Stimulated activated CD4-positive, alpha-beta T cell treated with anti-CD3 and anti-CD28 coated beads, Interleukin-15, amount 100 ng/mL, for 24 hours (primary cell): ENCODE results near the gene WT1.
"Not testable (repeated sequence)": the region's sequence is repeated elsewhere in the genome, so short reads cannot be mapped to it uniquely, and the experiment has no call there.

Experiments
- DNase-seq: peaks from one replicate; pipeline ENCODE4 v3.0.0-alpha.2; 2020

WT1 gene

GRCh38 chr11:32435511-32435941 is at the start of gene WT1:
Gene WT1, minus strand, starts transcription at chr11:32435539.
- DNase-seq = no peak

- no peak for DNase-seq
Observed at GRCh38 chr11:32479291-32479690, 44.0 kb upstream of the WT1 start.

GRCh38 chr11:32478277-32478731 is 43.0 kb upstream of the WT1 start:
- no peak for DNase-seq

- DNase-seq = no peak
Observed at GRCh38 chr11:32473282-32473909, 38.1 kb upstream of the WT1 start.

- DNase-seq = no peak
Observed at GRCh38 chr11:32472226-32472625, 36.9 kb upstream of the WT1 start.

GRCh38 chr11:32471544-32471943 is 36.2 kb upstream of the WT1 start:
- not testable (repeated sequence) for DNase-seq

- no peak for DNase-seq
Observed at GRCh38 chr11:32469791-32470190, 34.5 kb upstream of the WT1 start.

GRCh38 chr11:32466279-32466915 is 31.1 kb upstream of the WT1 start:
- DNase-seq = no peak

- no peak for DNase-seq
Observed at GRCh38 chr11:32464078-32464477, 28.7 kb upstream of the WT1 start.

- DNase-seq = no peak
Observed at GRCh38 chr11:32462011-32462690, 26.8 kb upstream of the WT1 start.

GRCh38 chr11:32456864-32457263 is 21.5 kb upstream of the WT1 start:
- DNase-seq = no peak

GRCh38 chr11:32454993-32455392 is 19.7 kb upstream of the WT1 start:
- no peak for DNase-seq

- no peak for DNase-seq
Observed at GRCh38 chr11:32451808-32452207, 16.5 kb upstream of the WT1 start.

- DNase-seq = no peak
Observed at GRCh38 chr11:32450372-32450771, 15.0 kb upstream of the WT1 start.

- DNase-seq = no peak
Observed at GRCh38 chr11:32448232-32448631, 12.9 kb upstream of the WT1 start.

GRCh38 chr11:32447252-32447651 is 11.9 kb upstream of the WT1 start:
- no peak for DNase-seq

GRCh38 chr11:32446227-32446626 is 10.9 kb upstream of the WT1 start:
- no peak for DNase-seq

GRCh38 chr11:32444186-32444585 is 8.8 kb upstream of the WT1 start:
- no peak for DNase-seq

- no peak for DNase-seq
Observed at GRCh38 chr11:32440916-32441315, 5.6 kb upstream of the WT1 start.

GRCh38 chr11:32440312-32440908 is 5.1 kb upstream of the WT1 start:
- DNase-seq = no peak

- no peak for DNase-seq
Observed at GRCh38 chr11:32439501-32440210, 4.3 kb upstream of the WT1 start.

- no peak for DNase-seq
Observed at GRCh38 chr11:32438866-32439489, 3.6 kb upstream of the WT1 start.
